Large intestine (tissue), 3 donors: ENCODE measurements around the gene CDKN1C. TPM values are rescaled to one million over a fixed set of nuclear protein-coding genes. Genes with fewer than 3 reads are reported as not detected.

ENCODE experiments used
- DNase-seq, 2 donors: peaks; one replicate each; pipeline versions ENCODE4 v3.0.0 to v3.0.0-alpha.2; 2013
- H3K27ac ChIP-seq: one replicate; pipeline ENCODE4 v1.5.1; 2013; ENCODE audit warnings: low read length
- H3K27me3 ChIP-seq: 2 replicates; pipeline ENCODE4 v1.6.1; 2013; ENCODE audit warnings: low read length; ENCODE audit not compliant: control insufficient read depth, insufficient read depth
- H3K36me3 ChIP-seq: 2 replicates; pipeline ENCODE4 v1.6.1; 2013; ENCODE audit warnings: low read length; ENCODE audit not compliant: control insufficient read depth, insufficient read depth
- H3K4me1 ChIP-seq: one replicate; pipeline ENCODE4 v1.6.1; 2013; ENCODE audit warnings: low read length; ENCODE audit not compliant: control insufficient read depth, insufficient read depth
- H3K4me3 ChIP-seq: one replicate; pipeline ENCODE4 v1.5.1; 2013; ENCODE audit warnings: low read length
- H3K9me3 ChIP-seq: one replicate; pipeline ENCODE4 v1.6.1; 2013; ENCODE audit warnings: mild to moderate bottlenecking, low read depth, low read length, moderate library complexity; ENCODE audit not compliant: control insufficient read depth
- WGBS: methylation state at CpG from one replicate; pipeline ENCODE4 v1.1.5; 2013; ENCODE audit warnings: low lambda C conversion rate; ENCODE audit not compliant: insufficient coverage; 5-methylcytosine and 5-hydroxymethylcytosine counted together
- polyA plus RNA-seq: library from polyadenylated mRNA; unstranded; fragments of 120-200 nt; gene quantifications from one replicate; pipeline ENCODE4 v1.2.1, GENCODE V29; 2013

Gene CDKN1C
- polyA plus RNA-seq, 1 donor: 197 TPM

- Histone ChIP-seq H3K9me3 (peaks cover 3% of the 10 kb centered on the region), H3K27me3 (no peaks in the 10 kb centered on the region), H3K4me1 (peaks cover 32% of the 10 kb centered on the region), H3K4me3 (no peak overlapping the region), H3K36me3 (no peaks in the 10 kb centered on the region), H3K27ac (no peak overlapping the region)
- no peak for DNase-seq
- WGBS: no CpG with 5 or more reads among the region's 20 CpGs
These were observed 30.7 kb upstream of the CDKN1C start for GRCh38 chr11:2916114-2916891.

DNA sequence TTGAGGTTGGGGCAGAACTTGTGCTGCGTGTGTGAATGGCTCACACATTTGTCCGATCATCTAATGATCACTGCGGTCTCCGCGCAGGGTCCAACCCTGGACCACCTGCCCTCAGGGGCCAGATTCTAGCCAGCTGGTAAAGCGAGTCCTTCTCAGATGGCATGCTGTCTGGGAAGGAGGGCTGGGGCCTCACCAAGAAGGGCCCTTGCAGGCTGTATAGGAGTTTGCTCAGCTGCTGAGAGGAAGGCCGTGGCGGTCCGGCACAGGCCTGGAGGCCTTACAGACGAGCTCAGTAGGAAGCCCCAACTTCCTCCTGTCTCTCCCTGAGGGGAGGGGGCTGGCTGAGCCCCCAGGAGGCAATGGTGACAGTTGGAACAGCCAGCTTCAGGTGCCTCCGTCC is 29.9 kb upstream of the CDKN1C start:
- H3K9me3 ChIP-seq: peaks cover 4% of the 10 kb centered on the region
- no peaks in the 10 kb centered on the region for H3K36me3 ChIP-seq
- H3K27me3 ChIP-seq: no peaks in the 10 kb centered on the region
- no peak overlapping the region for H3K27ac ChIP-seq
- H3K4me3 ChIP-seq: no peak overlapping the region
- peaks cover 38% of the 10 kb centered on the region for H3K4me1 ChIP-seq
- no CpG with 5 or more reads among the region's 11 CpGs for WGBS
- DNase-seq: no peak

- no peak overlapping the region for H3K4me3 ChIP-seq
- no peaks in the 10 kb centered on the region for H3K36me3 ChIP-seq
- peaks cover 41% of the 10 kb centered on the region for H3K4me1 ChIP-seq
- peaks cover 7% of the 10 kb centered on the region for H3K9me3 ChIP-seq
- WGBS: no CpG with 5 or more reads among the region's 18 CpGs
- H3K27ac ChIP-seq: no peak overlapping the region
- peaks cover 4% of the 10 kb centered on the region for H3K27me3 ChIP-seq
- DNase-seq: no peak
These were observed 29.1 kb upstream of the CDKN1C start for GRCh38 chr11:2914455-2915195.

- H3K4me1 ChIP-seq: peaks cover 44% of the 10 kb centered on the region
- H3K27me3 ChIP-seq: peaks cover 13% of the 10 kb centered on the region
- peak overlapping the region; percentile 81 for H3K27ac ChIP-seq
- H3K4me3 ChIP-seq: no peak overlapping the region
- H3K9me3 ChIP-seq: peaks cover 7% of the 10 kb centered on the region
- no peaks in the 10 kb centered on the region for H3K36me3 ChIP-seq
- peak in 1 of 2 donors; percentile 23 for DNase-seq
- WGBS: no CpG with 5 or more reads among the region's 9 CpGs
These were observed 28.2 kb upstream of the CDKN1C start for GRCh38 chr11:2913776-2914175.

GRCh38 chr11:2913019-2913431 is 27.4 kb upstream of the CDKN1C start:
- WGBS: no CpG with 5 or more reads among the region's 13 CpGs
- H3K27ac ChIP-seq: peak overlapping the region; percentile 81
- DNase-seq: no peak

DNA sequence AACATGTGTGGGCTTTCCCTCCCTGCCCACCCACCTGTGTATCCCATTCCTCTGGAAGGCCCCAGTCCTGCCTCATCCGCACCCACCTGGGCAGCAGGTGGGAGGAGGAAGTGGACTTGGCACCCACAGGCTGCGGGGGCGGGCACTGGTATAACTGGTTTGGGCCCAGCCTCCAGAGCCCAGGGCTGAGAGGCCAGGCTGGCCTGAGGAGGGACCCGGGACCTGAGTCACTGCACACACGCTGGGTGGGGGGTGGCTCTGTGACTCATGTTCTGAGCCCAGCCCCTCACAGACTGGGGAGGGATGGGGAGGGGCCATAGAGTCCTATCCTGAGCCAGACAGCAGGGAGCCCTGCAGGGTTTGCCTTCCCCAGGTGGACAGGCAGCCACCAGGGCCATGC is 26.9 kb upstream of the CDKN1C start:
- H3K27ac ChIP-seq: peak overlapping the region; percentile 94
- H3K9me3 ChIP-seq: peaks cover 10% of the 10 kb centered on the region
- no peak overlapping the region for H3K4me3 ChIP-seq
- DNase-seq: peak; percentile 97 to 98
- no CpG with 5 or more reads among the region's 5 CpGs for WGBS
- H3K27me3 ChIP-seq: peaks cover 17% of the 10 kb centered on the region
- H3K36me3 ChIP-seq: no peaks in the 10 kb centered on the region
- H3K4me1 ChIP-seq: peaks cover 49% of the 10 kb centered on the region

More at GRCh38 chr11:2913019-2913431, 27.4 kb upstream of the CDKN1C start:
- H3K4me1 ChIP-seq: peaks cover 49% of the 10 kb centered on the region
- no peak overlapping the region for H3K4me3 ChIP-seq
- H3K27me3 ChIP-seq: peaks cover 17% of the 10 kb centered on the region
- H3K36me3 ChIP-seq: no peaks in the 10 kb centered on the region
- peaks cover 10% of the 10 kb centered on the region for H3K9me3 ChIP-seq

DNA sequence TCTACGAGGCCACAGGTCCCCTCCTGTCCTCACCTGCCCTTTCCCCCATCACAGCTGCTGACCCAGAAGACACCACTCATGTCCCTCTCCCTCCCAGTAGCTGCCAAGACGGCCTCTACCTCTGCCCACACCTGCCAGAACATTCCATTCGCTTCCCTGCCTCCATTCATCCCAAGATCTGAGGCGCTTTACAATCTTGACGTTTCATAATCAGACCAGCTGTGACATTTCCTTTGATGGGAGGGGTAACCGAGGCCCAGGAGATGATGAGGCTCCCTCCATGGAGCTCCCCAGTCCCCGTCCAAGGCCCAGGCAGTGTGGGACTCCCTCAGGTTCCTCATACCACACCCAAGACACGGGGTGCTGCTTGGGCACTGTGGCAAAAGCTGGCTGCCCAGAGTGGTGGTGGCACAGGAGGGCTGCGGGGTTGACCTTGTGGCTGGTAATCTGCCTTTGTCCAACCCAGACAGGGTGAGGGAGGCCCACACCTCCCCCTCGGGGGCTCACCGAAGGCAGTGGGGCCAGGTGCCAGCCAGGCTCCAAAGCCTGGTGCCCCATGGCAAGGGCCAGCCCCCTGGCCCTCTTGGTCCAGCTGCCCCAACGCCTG is 26.3 kb upstream of the CDKN1C start:
- Histone ChIP-seq H3K36me3 (no peaks in the 10 kb centered on the region), H3K27ac (peak overlapping the region; percentile 94), H3K4me3 (no peak overlapping the region), H3K4me1 (peaks cover 49% of the 10 kb centered on the region), H3K9me3 (peaks cover 13% of the 10 kb centered on the region), H3K27me3 (peaks cover 17% of the 10 kb centered on the region)
- peak; percentile 67 to 83 for DNase-seq
- no CpG with 5 or more reads among the region's 12 CpGs for WGBS

DNA sequence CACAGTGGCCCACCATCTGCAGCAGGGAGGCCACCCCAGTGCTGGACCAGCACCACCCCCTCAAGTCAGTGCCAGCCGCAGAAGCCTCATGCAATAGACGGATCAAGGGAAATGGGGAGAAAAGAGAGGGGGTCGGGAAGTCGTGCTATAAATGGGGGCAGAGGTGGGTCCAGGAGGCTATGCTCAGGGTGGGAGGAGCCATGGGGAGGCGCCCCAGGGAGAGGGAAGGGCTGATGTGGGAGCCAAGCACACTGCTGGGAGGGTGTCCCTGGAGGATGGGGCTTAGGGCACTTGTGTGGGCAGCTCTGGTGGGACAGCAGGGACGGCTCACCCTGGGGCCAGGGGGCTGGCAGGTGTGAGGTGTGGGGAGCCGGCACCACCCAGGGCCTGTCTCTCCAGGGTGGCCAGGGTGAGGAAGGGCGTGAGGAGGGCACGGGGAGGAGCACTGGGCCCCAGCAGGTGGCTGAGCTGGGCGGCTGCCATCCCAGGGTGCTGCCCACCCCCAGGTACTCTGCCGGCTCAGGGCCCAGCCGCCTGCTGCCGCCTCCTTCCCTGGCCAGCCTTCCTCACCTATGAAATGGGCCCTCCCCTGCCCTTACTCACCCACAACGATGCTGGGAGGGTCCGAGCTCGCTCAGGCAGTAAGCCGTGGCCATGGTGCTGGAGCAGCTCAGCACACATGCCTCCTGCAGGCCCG is 25.7 kb upstream of the CDKN1C start:
- Histone ChIP-seq H3K4me3 (no peak overlapping the region), H3K9me3 (peaks cover 15% of the 10 kb centered on the region), H3K27me3 (peaks cover 17% of the 10 kb centered on the region), H3K27ac (peak overlapping the region; percentile 94), H3K4me1 (peaks cover 49% of the 10 kb centered on the region), H3K36me3 (no peaks in the 10 kb centered on the region)
- DNase-seq: no peak
- WGBS: no CpG with 5 or more reads among the region's 18 CpGs

GRCh38 chr11:2910401-2910955 is 24.9 kb upstream of the CDKN1C start:
- Histone ChIP-seq H3K27me3 (peaks cover 17% of the 10 kb centered on the region), H3K4me3 (no peak overlapping the region), H3K27ac (no peak overlapping the region), H3K4me1 (peaks cover 49% of the 10 kb centered on the region), H3K36me3 (no peaks in the 10 kb centered on the region), H3K9me3 (peaks cover 15% of the 10 kb centered on the region)
- WGBS: no CpG with 5 or more reads among the region's 13 CpGs
- DNase-seq: no peak
